Natural killer cell treated with Interleukin-12 subunit alpha and Interleukin-12 subunit beta and Interleukin-15 and Interleukin-18, amount 100 ng/mL, for 72 hours (primary cell): Measurements from ENCODE around the gene FKTN. TPM values are rescaled to one million over a fixed set of nuclear protein-coding genes. Genes with fewer than 3 reads are reported as not detected.
"Not testable (repeated sequence)": the region's sequence is repeated elsewhere in the genome, so short reads cannot be mapped to it uniquely, and the experiment has no call there.

Experiments
- ATAC-seq, 2 donors: fragments of 150-1000 bp; cut with Tn5 transposase in 1 of 2; sonication (Bioruptor Pico), chemical (Tn5 transposase) in 1 of 2; 2 replicates each; pipeline ENCODE4 v1.10.0; 2021
- DNase-seq: peaks from one replicate; pipeline ENCODE4 v3.0.0; 2022; ENCODE audit warnings: low spot score
- H3K27ac Mint-ChIP-seq, 2 donors: 1 replicate in 1 of 2; 2 replicates in 1 of 2; pipeline ENCODE4 v1.8.0; 2022; ENCODE audit warnings: mixed read lengths in 2 of 2, mild to moderate bottlenecking in 1 of 2, moderate library complexity in 1 of 2
- H3K27me3 Mint-ChIP-seq, 2 donors: 1 replicate in 1 of 2; 2 replicates in 1 of 2; pipeline ENCODE4 v1.8.0; 2022; ENCODE audit warnings: mixed read lengths in 2 of 2
- H3K36me3 Mint-ChIP-seq: one replicate; pipeline ENCODE4 v1.8.0; 2022; ENCODE audit warnings: mixed read lengths
- H3K4me1 Mint-ChIP-seq, 2 donors: 1 replicate in 1 of 2; 2 replicates in 1 of 2; pipeline ENCODE4 v1.8.0; 2022; ENCODE audit warnings: low read depth in 2 of 2, mixed read lengths in 2 of 2, mild to moderate bottlenecking in 1 of 2
- H3K4me3 Mint-ChIP-seq: one replicate; pipeline ENCODE4 v1.8.0; 2022; ENCODE audit warnings: mixed read lengths
- H3K9me3 Mint-ChIP-seq: 2 replicates; pipeline ENCODE4 v1.8.0; 2022; ENCODE audit warnings: mixed read lengths
- total RNA-seq, 2 donors: library from RNA; stranded (reverse); gene quantifications; one replicate each; pipeline ENCODE4 v1.2.3, GENCODE V29; 2022

Gene FKTN
- 10 to 100 TPM; 18.6 to 26.2 TPM for total RNA-seq

DNA sequence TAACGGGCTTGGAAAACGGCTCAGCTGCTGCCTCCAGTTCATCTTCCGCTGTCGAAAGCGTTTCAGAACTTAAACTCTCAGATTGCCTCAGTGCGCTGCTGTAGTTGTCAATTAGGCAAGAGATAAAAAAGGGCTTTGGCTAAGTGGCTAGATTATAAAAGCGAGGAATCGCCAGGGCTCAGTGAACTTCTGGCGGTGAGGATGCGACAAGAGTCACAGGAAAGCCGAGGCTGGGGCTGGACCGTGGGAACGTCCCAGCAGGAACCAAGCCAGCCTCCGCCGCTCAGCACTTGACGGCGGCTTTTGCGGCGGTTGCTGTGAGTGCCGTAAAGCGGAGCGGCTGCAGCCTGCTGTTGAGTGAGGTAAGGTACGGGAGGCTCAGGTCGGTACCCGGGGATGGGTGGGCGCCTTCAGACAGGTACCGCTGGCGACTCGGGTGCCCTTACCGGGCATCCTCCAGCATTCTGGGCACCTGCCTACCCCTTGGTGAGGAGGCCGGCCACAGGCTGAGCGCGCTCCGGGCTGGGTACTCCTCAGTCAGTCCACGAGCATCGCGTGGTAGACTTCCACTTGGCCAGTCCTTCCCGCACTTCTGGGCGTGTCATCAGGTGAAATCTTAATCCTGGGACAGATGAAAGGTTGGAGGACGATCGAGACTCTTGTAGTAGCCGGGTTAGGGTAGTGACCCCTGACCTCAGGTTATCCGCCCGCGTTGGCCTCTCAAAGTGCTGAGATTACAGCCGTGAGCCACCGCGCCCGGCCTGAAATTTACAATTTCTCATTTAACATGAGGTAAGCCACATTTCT is at the start of gene FKTN:
Gene FKTN (plus strand): TSS at position 328 of the 807 bp plus-strand sequence. CDS start 16,902 bp downstream, outside the sequence.
- Mint-ChIP-seq H3K36me3 (peaks cover 23% of the 10 kb centered on the region), H3K27me3 (no peaks in the 10 kb centered on the region), H3K4me3 (peak within 1 kb of the TSS; percentile 95), H3K9me3 (no peaks in the 10 kb centered on the region), H3K4me1 (peaks cover 21% of the 10 kb centered on the region in 2 donors), H3K27ac (peak within 1 kb of the TSS; percentile 63 to 91)
- DNase-seq: peak; percentile 84
- peak; percentile 97 to 98 for ATAC-seq

DNA sequence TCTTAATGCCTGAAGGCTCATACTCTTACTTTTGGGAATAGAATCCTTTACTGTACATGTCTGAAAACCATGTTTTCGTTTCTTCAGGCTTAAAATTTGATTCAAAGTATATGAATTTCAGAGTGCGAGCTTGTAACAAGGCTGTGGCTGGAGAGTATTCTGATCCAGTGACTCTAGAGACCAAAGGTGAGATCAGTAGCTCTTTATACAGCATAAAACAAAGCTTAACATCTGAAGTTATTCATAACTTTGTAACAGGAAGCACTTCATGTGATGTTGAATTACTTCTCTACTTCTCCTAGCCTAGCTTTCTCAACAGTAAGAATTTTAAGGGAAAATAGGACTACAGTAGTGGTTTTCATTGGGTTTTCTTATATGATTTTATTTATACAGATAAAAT is 49.4 kb upstream of the FKTN start:
- H3K36me3 Mint-ChIP-seq: no peaks in the 10 kb centered on the region
- DNase-seq (no peak), ATAC-seq (no peak)
- peaks cover 0 to 4% of the 10 kb centered on the region in 2 donors for H3K4me1 Mint-ChIP-seq
- H3K9me3 Mint-ChIP-seq: no peaks in the 10 kb centered on the region
- no peak overlapping the region for H3K4me3 Mint-ChIP-seq
- no peaks in the 10 kb centered on the region for H3K27me3 Mint-ChIP-seq
- no peak overlapping the region for H3K27ac Mint-ChIP-seq

DNA sequence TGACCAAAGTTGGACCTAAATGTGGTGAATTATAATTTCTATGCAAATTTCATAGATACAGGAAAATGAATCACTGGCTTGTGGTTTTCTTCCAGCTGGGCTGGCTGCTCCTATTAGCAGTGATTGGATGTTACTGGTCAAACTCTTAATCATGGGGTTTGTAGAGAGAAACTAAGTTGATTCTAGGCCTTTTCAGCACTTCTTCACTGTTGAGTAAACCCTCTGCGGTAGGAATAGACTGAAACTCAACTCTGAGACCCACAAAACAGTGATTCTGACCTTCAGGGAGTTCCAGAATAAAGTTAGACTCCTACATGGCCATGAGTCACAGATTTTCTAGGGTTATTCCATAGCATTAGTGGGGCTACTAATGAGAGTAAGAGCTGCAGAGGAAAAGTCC is 47.9 kb upstream of the FKTN start:
- no peaks in the 10 kb centered on the region for H3K27me3 Mint-ChIP-seq
- H3K36me3 Mint-ChIP-seq: no peaks in the 10 kb centered on the region
- H3K27ac Mint-ChIP-seq: no peak overlapping the region
- H3K4me3 Mint-ChIP-seq: no peak overlapping the region
- ATAC-seq (peak in 1 of 2 donors; percentile 68), DNase-seq (no peak)
- H3K4me1 Mint-ChIP-seq: no peaks in the 10 kb centered on the region
- no peaks in the 10 kb centered on the region for H3K9me3 Mint-ChIP-seq

- no peak for ATAC-seq
Measured at GRCh38 chr9:105511446-105511845, 46.5 kb upstream of the FKTN start.

DNA sequence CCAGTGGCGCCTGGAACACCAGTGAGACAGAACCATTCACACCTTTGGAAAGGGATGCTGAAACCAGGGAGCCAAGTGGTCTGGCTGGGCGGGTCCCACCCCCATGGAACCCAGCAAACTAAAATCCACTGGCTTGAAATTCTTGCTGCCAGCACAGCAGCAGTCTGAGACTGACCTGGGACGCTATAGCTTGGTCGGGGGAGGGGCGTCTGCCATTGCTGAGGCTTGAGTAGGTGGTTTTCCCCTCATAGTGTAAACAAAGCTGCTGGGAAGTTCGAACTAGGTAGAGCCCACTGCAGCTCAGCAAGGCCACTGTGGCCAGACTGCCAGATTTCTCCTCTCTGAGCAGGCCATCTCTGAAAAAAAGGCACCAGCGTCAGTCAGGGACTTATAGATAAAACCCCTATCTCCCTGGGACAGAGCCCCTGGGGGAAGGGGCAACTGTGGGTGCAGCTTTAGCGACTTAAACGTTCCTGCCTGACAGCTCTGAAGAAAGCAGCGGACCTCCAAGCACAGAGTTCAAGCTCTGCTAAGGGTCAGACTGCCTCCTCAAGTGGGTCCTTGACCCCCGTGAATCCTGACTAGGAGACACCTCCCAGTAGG is 42.0 kb upstream of the FKTN start:
- H3K36me3 Mint-ChIP-seq: no peaks in the 10 kb centered on the region
- no peak for DNase-seq
- H3K9me3 Mint-ChIP-seq: no peaks in the 10 kb centered on the region
- no peak overlapping the region for H3K27ac Mint-ChIP-seq
- H3K4me3 Mint-ChIP-seq: no peak overlapping the region
- no peaks in the 10 kb centered on the region for H3K4me1 Mint-ChIP-seq
- H3K27me3 Mint-ChIP-seq: peaks cover 0 to 5% of the 10 kb centered on the region in 2 donors
- no peak for ATAC-seq

More at GRCh38 chr9:105511446-105511845, 46.5 kb upstream of the FKTN start:
- DNase-seq: no peak
- Mint-ChIP-seq H3K36me3 (no peaks in the 10 kb centered on the region), H3K9me3 (no peaks in the 10 kb centered on the region), H3K27ac (no peak overlapping the region), H3K27me3 (no peaks in the 10 kb centered on the region), H3K4me1 (no peaks in the 10 kb centered on the region), H3K4me3 (no peak overlapping the region)

DNA sequence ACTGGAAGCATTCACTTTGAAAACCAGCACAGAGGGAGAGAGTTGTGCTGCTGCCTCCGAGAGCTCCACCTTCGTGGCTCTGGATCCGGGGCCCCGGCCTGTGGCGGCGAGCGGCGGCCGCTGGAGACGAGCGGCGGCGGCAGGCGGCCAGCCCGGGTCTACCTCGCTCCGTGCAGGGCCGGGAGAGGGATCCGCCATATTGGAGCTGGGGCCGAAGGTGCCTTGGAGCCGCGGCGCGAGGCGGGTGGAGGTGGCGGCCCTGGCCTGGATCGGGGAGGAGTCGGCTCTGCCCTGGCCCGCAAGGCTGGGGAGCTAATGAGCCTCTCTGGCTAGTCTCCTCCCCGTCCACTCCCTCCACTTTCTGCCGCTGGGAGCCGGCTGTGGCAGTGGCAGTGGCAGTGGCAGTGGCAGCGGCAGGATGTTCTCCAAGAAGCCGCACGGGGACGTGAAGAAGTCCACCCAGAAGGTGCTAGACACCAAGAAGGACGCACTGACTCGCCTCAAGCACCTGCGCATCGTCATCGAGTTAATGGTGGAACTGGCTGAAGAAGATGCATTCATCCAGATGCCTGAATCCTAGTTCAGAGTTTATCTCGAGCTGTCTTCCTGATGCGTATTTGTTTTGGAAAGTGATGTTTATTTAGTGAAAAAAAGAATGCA is 38.1 kb upstream of the FKTN start:
- DNase-seq: peak; percentile 59
- H3K9me3 Mint-ChIP-seq, H3K36me3 Mint-ChIP-seq, H3K4me1 Mint-ChIP-seq, H3K27ac Mint-ChIP-seq, H3K4me3 Mint-ChIP-seq, H3K27me3 Mint-ChIP-seq: not testable (repeated sequence)
- ATAC-seq: peak; percentile 89 to 90

GRCh38 chr9:105520992-105521391 is 36.9 kb upstream of the FKTN start:
- not testable (repeated sequence) for DNase-seq, H3K27ac Mint-ChIP-seq, H3K9me3 Mint-ChIP-seq, H3K4me1 Mint-ChIP-seq, H3K4me3 Mint-ChIP-seq, ATAC-seq, H3K27me3 Mint-ChIP-seq, H3K36me3 Mint-ChIP-seq

- H3K9me3 Mint-ChIP-seq, H3K4me1 Mint-ChIP-seq, DNase-seq, H3K4me3 Mint-ChIP-seq, H3K36me3 Mint-ChIP-seq, ATAC-seq, H3K27me3 Mint-ChIP-seq, H3K27ac Mint-ChIP-seq: not testable (repeated sequence)
Measured at GRCh38 chr9:105522618-105523385, 35.1 kb upstream of the FKTN start.

DNA sequence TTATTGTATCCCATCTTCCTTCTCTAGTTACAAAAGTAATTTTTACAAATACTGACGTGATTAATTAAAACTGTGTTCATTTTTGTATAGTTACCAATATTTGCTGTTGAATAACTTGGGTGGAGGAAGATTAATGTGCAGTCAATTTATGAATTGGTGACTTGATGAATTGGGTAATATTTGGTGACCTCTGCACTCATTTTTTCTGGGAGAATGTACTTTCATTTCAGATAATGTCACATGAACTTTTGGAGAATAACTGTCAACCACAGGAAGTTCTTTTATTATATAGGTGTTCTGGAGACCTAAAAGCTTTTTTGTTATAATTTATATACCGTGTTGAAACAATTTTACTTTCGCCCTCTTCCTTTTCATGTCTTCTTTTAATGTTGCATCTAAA is 26.4 kb upstream of the FKTN start:
- no peak for DNase-seq
- Mint-ChIP-seq H3K27me3 (no peaks in the 10 kb centered on the region), H3K27ac (peak overlapping the region; percentile 44 to 48), H3K36me3 (peaks cover 13% of the 10 kb centered on the region), H3K9me3 (peaks cover 7% of the 10 kb centered on the region), H3K4me1 (peaks cover 10 to 27% of the 10 kb centered on the region in 2 donors), H3K4me3 (peak overlapping the region; percentile 11)
- no peak for ATAC-seq

GRCh38 chr9:105535920-105536668 is 21.8 kb upstream of the FKTN start:
- no peaks in the 10 kb centered on the region for H3K36me3 Mint-ChIP-seq
- H3K4me3 Mint-ChIP-seq: no peak overlapping the region
- ATAC-seq (peak in 1 of 2 donors; percentile 60), DNase-seq (no peak)
- no peaks in the 10 kb centered on the region for H3K9me3 Mint-ChIP-seq
- no peaks in the 10 kb centered on the region for H3K27me3 Mint-ChIP-seq
- peaks cover 10 to 13% of the 10 kb centered on the region in 2 donors for H3K4me1 Mint-ChIP-seq
- no peak overlapping the region for H3K27ac Mint-ChIP-seq

- H3K4me3 Mint-ChIP-seq: no peak overlapping the region
- DNase-seq: no peak
Measured at GRCh38 chr9:105539452-105539851, 18.5 kb upstream of the FKTN start.

GRCh38 chr9:105541838-105542237 is 16.1 kb upstream of the FKTN start:
- no peak overlapping the region for H3K4me3 Mint-ChIP-seq
- peak; percentile 87 to 89 for ATAC-seq
- no peak for DNase-seq
- no peaks in the 10 kb centered on the region for H3K36me3 Mint-ChIP-seq
- H3K27ac Mint-ChIP-seq: no peak overlapping the region
- H3K27me3 Mint-ChIP-seq: no peaks in the 10 kb centered on the region
- no peaks in the 10 kb centered on the region for H3K9me3 Mint-ChIP-seq
- H3K4me1 Mint-ChIP-seq: peaks cover 6% of the 10 kb centered on the region in 2 donors

More at GRCh38 chr9:105539452-105539851, 18.5 kb upstream of the FKTN start:
- no peaks in the 10 kb centered on the region for H3K36me3 Mint-ChIP-seq
- H3K9me3 Mint-ChIP-seq: no peaks in the 10 kb centered on the region
- peaks cover 6% of the 10 kb centered on the region in 2 donors for H3K4me1 Mint-ChIP-seq
- ATAC-seq: no peak
- H3K27ac Mint-ChIP-seq: no peak overlapping the region
- H3K27me3 Mint-ChIP-seq: no peaks in the 10 kb centered on the region

- Mint-ChIP-seq H3K4me1 (peaks cover 13 to 14% of the 10 kb centered on the region in 2 donors), H3K27ac (no peak overlapping the region), H3K36me3 (peaks cover 6% of the 10 kb centered on the region), H3K27me3 (no peaks in the 10 kb centered on the region), H3K4me3 (no peak overlapping the region), H3K9me3 (no peaks in the 10 kb centered on the region)
- ATAC-seq: no peak
- DNase-seq: no peak
Measured at GRCh38 chr9:105554042-105554441, 3.9 kb upstream of the FKTN start.
